ENCODE results near the gene ART5. TPM values are rescaled to one million over a fixed set of nuclear protein-coding genes. Genes with fewer than 3 reads are reported as not detected.

The ART5 gene
- total and polyA plus RNA-seq, 7 donors = 0.17 to 0.82 TPM; not detected in 5

DNA sequence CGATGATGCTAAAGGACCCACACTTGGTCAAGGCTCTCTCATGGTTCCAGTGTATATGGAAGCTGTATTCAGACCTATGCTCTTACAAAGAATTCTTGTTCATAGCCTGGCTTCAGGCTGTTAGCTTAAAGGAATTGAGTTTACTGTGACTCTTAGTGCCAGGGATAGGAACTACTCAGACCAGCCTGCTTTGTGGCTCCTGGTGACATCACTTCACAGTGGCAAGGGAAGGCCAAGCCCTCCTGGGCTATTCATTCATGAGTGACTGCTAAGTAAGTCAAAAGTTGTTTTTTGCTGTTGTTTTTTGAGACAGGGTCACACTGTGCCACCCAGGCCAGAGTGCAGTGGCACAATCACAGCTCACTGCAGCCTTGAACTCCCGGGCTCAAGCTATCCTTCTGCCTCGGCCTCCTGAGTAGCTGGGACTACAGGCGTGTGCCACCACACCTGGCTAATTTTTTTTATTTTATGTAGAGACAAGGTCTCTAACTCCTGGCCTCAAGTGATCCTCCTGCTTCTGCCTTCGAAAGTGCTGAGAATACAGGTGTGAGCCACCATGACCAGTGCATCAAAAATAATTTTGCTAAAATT lies 9.6 kb downstream of the ART5 start:
- no peaks in the 10 kb centered on the region for H3K4me1 ChIP-seq
- H3K9me3 ChIP-seq = no peaks in the 10 kb centered on the region
- DNase-seq = no peak
- H3K27me3 ChIP-seq = no peaks in the 10 kb centered on the region
- TF ChIP-seq POLR2AphosphoS5 (IDR thresholded peaks at IDR 0.05) (no peak), POLR2A (IDR thresholded peaks at IDR 0.05) (no peak), EP300 (IDR thresholded peaks at IDR 0.05) (no peak)
- TF ChIP-seq, protein P1, sequence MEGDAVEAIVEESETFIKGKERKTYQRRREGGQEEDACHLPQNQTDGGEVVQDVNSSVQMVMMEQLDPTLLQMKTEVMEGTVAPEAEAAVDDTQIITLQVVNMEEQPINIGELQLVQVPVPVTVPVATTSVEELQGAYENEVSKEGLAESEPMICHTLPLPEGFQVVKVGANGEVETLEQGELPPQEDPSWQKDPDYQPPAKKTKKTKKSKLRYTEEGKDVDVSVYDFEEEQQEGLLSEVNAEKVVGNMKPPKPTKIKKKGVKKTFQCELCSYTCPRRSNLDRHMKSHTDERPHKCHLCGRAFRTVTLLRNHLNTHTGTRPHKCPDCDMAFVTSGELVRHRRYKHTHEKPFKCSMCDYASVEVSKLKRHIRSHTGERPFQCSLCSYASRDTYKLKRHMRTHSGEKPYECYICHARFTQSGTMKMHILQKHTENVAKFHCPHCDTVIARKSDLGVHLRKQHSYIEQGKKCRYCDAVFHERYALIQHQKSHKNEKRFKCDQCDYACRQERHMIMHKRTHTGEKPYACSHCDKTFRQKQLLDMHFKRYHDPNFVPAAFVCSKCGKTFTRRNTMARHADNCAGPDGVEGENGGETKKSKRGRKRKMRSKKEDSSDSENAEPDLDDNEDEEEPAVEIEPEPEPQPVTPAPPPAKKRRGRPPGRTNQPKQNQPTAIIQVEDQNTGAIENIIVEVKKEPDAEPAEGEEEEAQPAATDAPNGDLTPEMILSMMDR (IDR thresholded peaks at IDR 0.05) = no peak
- H3K36me3 ChIP-seq = no peaks in the 10 kb centered on the region
- H3K4me3 ChIP-seq = no peak overlapping the region
- intact Hi-C loops (cut with DNase I) = no loop called here
- 90 to 91% methylated on average over 5 of the region's 5 CpGs for WGBS, 2 donors
- no peak overlapping the region for H3K27ac ChIP-seq

DNA sequence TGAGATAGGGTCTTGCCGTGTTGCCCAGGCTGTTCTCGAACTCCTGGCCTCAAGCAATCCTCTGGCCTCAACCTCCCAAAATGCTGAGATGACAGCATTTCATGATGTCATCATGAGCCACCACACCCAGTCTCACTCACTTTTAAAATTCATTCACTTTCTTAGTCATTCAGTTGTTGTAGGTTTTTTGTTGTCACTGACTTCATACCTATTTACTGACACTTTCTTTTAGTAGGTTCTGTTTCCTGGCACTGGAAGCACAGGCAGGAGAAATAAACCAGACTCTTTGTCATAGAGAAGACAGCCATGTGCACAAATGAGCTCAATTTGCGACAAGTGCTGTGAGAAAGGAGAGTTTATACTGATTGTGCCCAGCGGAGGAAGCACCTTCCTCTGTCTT lies 10.5 kb downstream of the ART5 start:
- no peaks in the 10 kb centered on the region for H3K4me1 ChIP-seq
- WGBS, 2 donors = 90% methylated on average over 4 of the region's 4 CpGs
- TF ChIP-seq EP300 (IDR thresholded peaks at IDR 0.05) (no peak), POLR2AphosphoS5 (IDR thresholded peaks at IDR 0.05) (no peak), POLR2A (IDR thresholded peaks at IDR 0.05) (no peak)
- TF ChIP-seq, protein P1 (IDR thresholded peaks at IDR 0.05) = no peak

DNA sequence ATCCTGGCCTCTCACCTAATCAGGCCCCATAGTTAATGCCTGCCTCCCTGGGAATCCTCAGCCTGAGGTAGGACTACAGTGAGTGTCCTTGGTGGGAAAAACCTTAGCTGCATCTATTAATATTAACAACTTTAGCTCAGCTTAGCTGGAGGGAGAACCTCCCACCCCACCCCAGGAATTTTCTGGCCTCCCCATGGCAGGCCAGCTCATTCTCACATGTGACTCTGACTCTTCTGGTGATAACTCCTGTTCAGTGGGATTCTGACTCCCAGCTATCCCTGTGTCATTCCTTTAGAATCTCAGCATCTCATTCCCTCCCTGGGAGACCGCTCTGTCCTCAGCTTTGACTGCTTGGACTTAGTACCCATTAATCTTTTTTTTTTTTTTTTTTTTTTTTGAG lies 14.5 kb downstream of the ART5 start:
- Histone ChIP-seq H3K4me1 (no peaks in the 10 kb centered on the region), H3K9me3 (no peaks in the 10 kb centered on the region), H3K27ac (no peak overlapping the region), H3K27me3 (no peaks in the 10 kb centered on the region), H3K36me3 (no peaks in the 10 kb centered on the region), H3K4me3 (no peak overlapping the region)
- 93% methylated on average over 1 of the region's 1 CpG for WGBS, 2 donors
- intact Hi-C loops (cut with DNase I) = no loop called here
- DNase-seq = no peak
- TF ChIP-seq POLR2AphosphoS5 (IDR thresholded peaks at IDR 0.05) = no peak
- TF ChIP-seq EP300 (IDR thresholded peaks at IDR 0.05) = no peak

More for the DNA sequence above, 10.5 kb downstream of the ART5 start:
- DNase-seq = no peak
- H3K27ac ChIP-seq = no peak overlapping the region
- no peaks in the 10 kb centered on the region for H3K27me3 ChIP-seq
- H3K36me3 ChIP-seq = no peaks in the 10 kb centered on the region
- intact Hi-C loops (cut with DNase I) = no loop called here
- no peak overlapping the region for H3K4me3 ChIP-seq
- no peaks in the 10 kb centered on the region for H3K9me3 ChIP-seq

DNA sequence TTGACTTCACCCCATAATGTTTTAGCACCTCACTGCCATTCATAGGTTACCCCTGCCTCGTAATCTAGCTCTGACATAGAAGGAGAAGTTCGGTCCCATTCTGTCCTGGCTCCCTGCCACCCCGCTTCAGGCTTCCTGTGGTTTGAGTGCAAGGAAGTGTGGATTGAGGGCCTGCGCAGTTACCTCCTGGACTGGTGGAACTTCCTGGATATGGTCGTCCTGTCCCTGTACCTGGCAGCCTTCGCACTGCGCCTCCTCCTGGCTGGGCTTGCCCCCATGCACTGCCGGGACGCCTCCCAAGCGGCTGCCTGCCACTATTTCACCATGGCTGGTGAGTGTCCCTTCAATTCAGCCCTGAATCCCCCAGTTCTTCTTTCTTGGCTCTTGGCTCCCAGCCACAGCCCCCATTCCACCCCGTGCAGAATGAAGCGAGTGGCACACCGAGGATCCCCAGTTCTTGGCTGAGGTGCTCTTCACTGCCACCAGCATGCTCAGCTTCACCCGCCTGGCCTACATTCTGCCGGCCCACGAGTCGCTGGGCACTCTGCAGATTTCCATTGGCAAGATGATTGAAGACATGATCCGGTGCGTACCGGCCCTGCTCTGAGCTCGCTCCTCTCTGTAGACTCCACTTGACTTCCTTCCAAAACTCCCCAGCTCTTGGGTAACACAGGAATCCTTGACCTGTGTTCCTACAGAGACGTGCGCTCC lies 15.4 kb downstream of the ART5 start:
- H3K9me3 ChIP-seq = no peaks in the 10 kb centered on the region
- WGBS, 2 donors = 70 to 86% methylated on average over 23 of the region's 23 CpGs
- peak; percentile 78 for DNase-seq

More for the DNA sequence above, 15.4 kb downstream of the ART5 start:
- H3K36me3 ChIP-seq = no peaks in the 10 kb centered on the region
- H3K4me3 ChIP-seq = no peak overlapping the region
- H3K27me3 ChIP-seq = no peaks in the 10 kb centered on the region
- TF ChIP-seq POLR2A (IDR thresholded peaks at IDR 0.05) (no peak), EP300 (IDR thresholded peaks at IDR 0.05) (no peak), POLR2AphosphoS5 (IDR thresholded peaks at IDR 0.05) (no peak)
- TF ChIP-seq, protein P1 (IDR thresholded peaks at IDR 0.05) = no peak
- intact Hi-C loops (cut with DNase I) = no loop called here
- H3K4me1 ChIP-seq = no peaks in the 10 kb centered on the region
- no peak overlapping the region for H3K27ac ChIP-seq

All from sigmoid colon (tissue), 7 donors.